Heart left ventricle (tissue), 16 donors: Measurements from ENCODE around the gene SMARCA1. TPM values are rescaled to one million over a fixed set of nuclear protein-coding genes. Genes with fewer than 3 reads are reported as not detected.
A peak's percentile ranks its signal among the peaks of the same experiment; 100 is the strongest.

Experiments used
- ATAC-seq, 4 donors: fragments of 200-7000 bp; cut with Tn5 transposase; one replicate each; pipeline ENCODE4 v1.9.1; 2020 to 2022; ENCODE audit warnings: moderate library complexity in 4 of 4, mild to moderate bottlenecking in 3 of 4, moderate number of reproducible peaks in 1 of 4
- DNase-seq, 5 donors: peaks; one replicate each; pipeline ENCODE4 v3.0.0-alpha.2; 2020
- H3K27ac ChIP-seq, 12 donors: fragments of 200-600 bp; sonication (generic) in 4 of 12; one replicate each; pipeline versions ENCODE4 v1.5.0 to v1.8.0; 2016 to 2022; ENCODE audit warnings: mild to moderate bottlenecking in 2 of 12
- H3K27me3 ChIP-seq, 9 donors: fragments of 200-600 bp; sonication (generic) in 2 of 9; one replicate each; pipeline versions ENCODE4 v1.5.1 to v1.8.0; 2016 to 2022; ENCODE audit warnings: mild to moderate bottlenecking in 3 of 9
- H3K36me3 ChIP-seq, 9 donors: fragments of 200-600 bp; sonication (generic) in 2 of 9; one replicate each; pipeline versions ENCODE4 v1.5.0 to v1.8.0; 2018 to 2022; ENCODE audit warnings: mild to moderate bottlenecking in 2 of 9
- H3K4me1 ChIP-seq, 12 donors: fragments of 200-600 bp; sonication (generic) in 4 of 12; one replicate each; pipeline versions ENCODE4 v1.5.0 to v1.8.0; 2016 to 2022; ENCODE audit warnings: mild to moderate bottlenecking in 3 of 12
- H3K4me3 ChIP-seq, 12 donors: fragments of 200-600 bp; sonication (generic) in 4 of 12; one replicate each; pipeline versions ENCODE4 v1.5.0 to v1.8.0; 2017 to 2022; ENCODE audit warnings: mild to moderate bottlenecking in 9 of 12, moderate library complexity in 4 of 12
- H3K9me3 ChIP-seq, 12 donors: fragments of 200-600 bp; sonication (generic) in 4 of 12; one replicate each; pipeline versions ENCODE4 v1.5.0 to v1.8.0; 2016 to 2022; ENCODE audit warnings: mild to moderate bottlenecking in 1 of 12
- CTCF ChIP-seq, 12 donors: fragments of 200-600 bp; sonication (generic) in 4 of 12; IDR thresholded peaks; one replicate each; pipeline versions ENCODE4 v1.5.0 to v1.8.0; 2018 to 2022; ENCODE audit warnings: antibody characterized with exemption in 12 of 12, mild to moderate bottlenecking in 5 of 12
- POLR2A ChIP-seq, 2 donors: fragments of 450-650 bp; IDR thresholded peaks; one replicate each; pipeline ENCODE4 v1.6.1; 2017; ENCODE audit warnings: antibody characterized with exemption in 2 of 2, mild to moderate bottlenecking in 2 of 2, moderate library complexity in 2 of 2
- WGBS, 4 donors: extraction: QIAGEN DNeasy Blood & Tissue Kit in 2 of 4; methylation state at CpG; one replicate each; pipeline versions ENCODE4 v1.1.5 to v1.1.7; 2013 to 2018; 5-methylcytosine and 5-hydroxymethylcytosine counted together
- intact Hi-C, 10 donors: fragments of 100-400 bp; cut with DNase I; formaldehyde crosslinking; loops; one replicate each; pipeline versions ENCODE4 v1.11.1 to v1.14.2; 2022
- polyA plus RNA-seq, 2 donors: library from polyadenylated mRNA; stranded (reverse); fragments of 200-250 nt; gene quantifications; one replicate each; pipeline ENCODE4 v1.2.3, GENCODE V29; 2013
- total RNA-seq, 9 donors: library from RNA; depleted of rRNA in 2 of 9; stranded (reverse); fragments of >200 nt in 2 of 9; fragmentation: NEBNext Ultra II Directional in 3 of 9; extraction: Animal tissue kit (Norgen Biotek cat#: 25700) in 3 of 9; gene quantifications; one replicate each; pipeline versions ENCODE4 v1.1.0 to v1.2.4, GENCODE V29; 2016 to 2023
- donor health status: ischemic (EF 13 %, LVEDD 7.1; RV severe dilation, severe dysfunction).
- donor health status: healthy with polysubstance abuse.
- donor health status: DM: no; HTN: yes; CAD: no.
- donor health status: DM: no; HTN: no; CAD: no.
- donor health status: ischemic (EF 25% LVEDD 6.9; RV normal size, moderate dysfunction).
- donor health status: ischemic (EF 25% LVEDD 5.7; RV mildly dilated, moderate dysfunction).
- donor health status: healthy.
- donor health status: DM: yes; HTN: yes; CAD: no.
- donor health status: ischemic (EF 35%, LVEDD 5.7; RV mildly dilated, moderate dysfunction).
- donor health status: nonischemic (EF 11% LVEDD 7.7; RV severe dilation, severe dysfunction).
- donor health status: DM: yes; HTN: yes; CAD: no.
- donor health status: PGD.
- donor health status: ischemic (EF 29% LVEDD 5.4; RV normal size, mild dysfunction).
- donor health status: nonischemic (EF 23%, LVEDD 6.1; RV moderate dilation, normal function).

Gene SMARCA1
- total and polyA plus RNA-seq, 11 donors, result 7.6 to 38.5 (median 30.8) TPM

- H3K4me1 ChIP-seq, result no peaks in the 10 kb centered on the region
- no peak overlapping the region for H3K27ac ChIP-seq
- WGBS, 4 donors, result 56 to 68% (median 64%) methylated on average over 3 of the region's 3 CpGs
- intact Hi-C loops, result no loop called here
- TF ChIP-seq POLR2A (IDR thresholded peaks at IDR 0.05) (no peak), CTCF (IDR thresholded peaks at IDR 0.05) (no peak)
- no peak overlapping the region for H3K4me3 ChIP-seq
- no peaks in the 10 kb centered on the region for H3K36me3 ChIP-seq
- H3K27me3 ChIP-seq, result no peaks in the 10 kb centered on the region
- no peaks in the 10 kb centered on the region for H3K9me3 ChIP-seq
- no peak for DNase-seq
- ATAC-seq, result peak in 2 of 4 donors; percentile 50 to 55
These were observed 89.3 kb downstream of the SMARCA1 start for GRCh38 chrX:129433945-129434344.

GRCh38 chrX:129433461-129433860 is 89.8 kb downstream of the SMARCA1 start:
- WGBS, 4 donors, result 71 to 90% (median 83%) methylated on average over 2 of the region's 2 CpGs
- Histone ChIP-seq H3K36me3 (no peaks in the 10 kb centered on the region), H3K4me3 (no peak overlapping the region), H3K27ac (no peak overlapping the region), H3K4me1 (no peaks in the 10 kb centered on the region), H3K27me3 (no peaks in the 10 kb centered on the region), H3K9me3 (no peaks in the 10 kb centered on the region)
- no peak for TF ChIP-seq CTCF (IDR thresholded peaks at IDR 0.05)
- no peak for TF ChIP-seq POLR2A (IDR thresholded peaks at IDR 0.05)
- ATAC-seq, result no peak
- no peak for DNase-seq
- intact Hi-C loops, result no loop called here

- Histone ChIP-seq H3K9me3 (peaks cover 0 to 13% (median 0%) of the 10 kb centered on the region in 12 donors), H3K27ac (no peak overlapping the region), H3K27me3 (no peaks in the 10 kb centered on the region), H3K4me1 (no peaks in the 10 kb centered on the region), H3K36me3 (no peaks in the 10 kb centered on the region), H3K4me3 (no peak overlapping the region)
- WGBS, 4 donors, result 57 to 100% (median 98%) methylated on average over 1 of the region's 1 CpG
- ATAC-seq (no peak), DNase-seq (no peak)
- intact Hi-C loops, result no loop called here
- TF ChIP-seq POLR2A (IDR thresholded peaks at IDR 0.05) (no peak), CTCF (IDR thresholded peaks at IDR 0.05) (no peak)
These were observed 96.0 kb downstream of the SMARCA1 start for GRCh38 chrX:129427267-129427666.

GRCh38 chrX:129423191-129423590 is 100.1 kb downstream of the SMARCA1 start:
- Histone ChIP-seq H3K36me3 (no peaks in the 10 kb centered on the region), H3K9me3 (peaks cover 0 to 18% (median 0%) of the 10 kb centered on the region in 12 donors), H3K27me3 (no peaks in the 10 kb centered on the region), H3K4me1 (no peaks in the 10 kb centered on the region), H3K27ac (no peak overlapping the region), H3K4me3 (no peak overlapping the region)
- 69 to 95% (median 82%) methylated on average over 4 of the region's 4 CpGs for WGBS, 4 donors
- DNase-seq (no peak), ATAC-seq (no peak)
- TF ChIP-seq POLR2A (IDR thresholded peaks at IDR 0.05), result no peak
- TF ChIP-seq CTCF (IDR thresholded peaks at IDR 0.05), result no peak
- intact Hi-C loops, result no loop called here
